GM19324 (cell line): ENCODE measurements around the gene TM7SF2.

Experiments
- ATAC-seq: cut with Tn5 transposase; IDR thresholded peaks from one replicate; pipeline ENCODE4 v1.9.1; 2021; ENCODE audit warnings: mild to moderate bottlenecking, moderate library complexity; ENCODE audit not compliant: unreplicated experiment, low FRiP score

The TM7SF2 gene

DNA sequence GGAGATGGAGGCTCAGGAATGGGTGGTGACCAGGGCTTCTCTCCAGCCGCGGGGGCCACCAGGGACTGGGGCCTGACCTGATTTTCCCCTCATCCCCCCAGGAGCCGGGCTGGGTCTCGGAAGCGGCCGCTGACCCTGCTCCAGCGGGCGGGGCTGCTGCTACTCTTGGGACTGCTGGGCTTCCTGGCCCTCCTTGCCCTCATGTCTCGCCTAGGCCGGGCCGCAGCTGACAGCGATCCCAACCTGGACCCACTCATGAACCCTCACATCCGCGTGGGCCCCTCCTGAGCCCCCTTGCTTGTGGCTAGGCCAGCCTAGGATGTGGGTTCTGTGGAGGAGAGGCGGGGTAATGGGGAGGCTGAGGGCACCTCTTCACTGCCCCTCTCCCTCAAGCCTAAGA lies 23.8 kb upstream of the TM7SF2 start:
- no peak for ATAC-seq

DNA sequence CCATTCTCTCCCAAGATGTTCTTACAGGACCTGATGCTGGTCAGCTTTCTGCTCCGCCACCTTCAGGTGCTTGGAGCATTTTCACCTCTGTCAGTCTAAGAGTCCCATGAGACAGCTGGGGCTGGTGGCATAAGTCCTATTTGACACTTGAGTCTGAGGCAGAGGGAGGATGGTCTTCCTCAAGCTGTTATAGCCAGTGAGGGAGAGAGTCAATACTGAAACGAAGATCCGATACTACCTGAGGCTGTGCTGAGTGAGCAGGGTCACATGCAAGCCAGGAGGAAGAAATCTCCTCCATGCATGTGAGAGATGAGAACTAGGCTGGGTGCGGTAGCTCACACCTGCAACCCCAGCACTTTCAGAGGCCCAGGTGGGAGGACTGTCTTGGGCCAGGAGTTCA lies 22.1 kb upstream of the TM7SF2 start:
- no peak for ATAC-seq

DNA sequence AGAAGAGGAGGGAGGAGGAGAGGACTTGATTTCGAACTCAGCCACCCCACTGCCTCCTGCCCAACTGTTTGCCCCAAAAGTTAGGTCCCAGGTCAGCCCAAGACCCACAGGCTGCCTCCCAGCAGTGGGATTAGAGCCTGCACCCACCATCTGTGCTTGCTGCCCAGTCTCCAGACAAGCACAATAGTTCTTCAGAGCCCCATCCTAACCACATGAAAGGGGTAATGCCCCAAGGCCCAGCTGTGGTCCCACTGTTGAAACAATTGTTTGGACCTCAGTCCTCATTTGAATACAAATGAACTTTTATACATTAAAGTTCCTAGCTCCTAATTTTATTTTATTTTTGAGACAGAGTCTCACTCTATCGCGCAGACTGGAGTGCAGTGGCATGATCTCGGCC lies 21.0 kb upstream of the TM7SF2 start:
- no peak for ATAC-seq

DNA sequence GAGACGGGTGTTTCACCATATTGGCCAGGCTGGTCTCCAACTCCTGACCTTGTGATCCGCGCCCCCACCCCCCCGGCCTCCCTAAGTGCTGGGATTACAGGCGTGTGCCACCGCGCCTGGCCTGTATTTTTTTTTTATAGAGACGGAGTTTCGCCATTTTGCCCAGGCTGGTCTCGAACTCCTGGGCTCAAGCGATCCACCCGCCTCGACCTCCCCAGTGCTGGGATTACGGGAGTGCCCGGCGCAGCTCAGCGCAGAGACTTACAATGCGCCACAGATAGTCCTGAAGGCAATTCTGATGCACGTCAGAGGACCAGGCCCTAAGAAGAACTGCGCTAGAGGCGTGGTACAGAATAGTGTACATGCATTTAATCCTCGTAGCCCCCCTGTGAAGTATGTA lies 16.2 kb upstream of the TM7SF2 start:
- ATAC-seq, result no peak

DNA sequence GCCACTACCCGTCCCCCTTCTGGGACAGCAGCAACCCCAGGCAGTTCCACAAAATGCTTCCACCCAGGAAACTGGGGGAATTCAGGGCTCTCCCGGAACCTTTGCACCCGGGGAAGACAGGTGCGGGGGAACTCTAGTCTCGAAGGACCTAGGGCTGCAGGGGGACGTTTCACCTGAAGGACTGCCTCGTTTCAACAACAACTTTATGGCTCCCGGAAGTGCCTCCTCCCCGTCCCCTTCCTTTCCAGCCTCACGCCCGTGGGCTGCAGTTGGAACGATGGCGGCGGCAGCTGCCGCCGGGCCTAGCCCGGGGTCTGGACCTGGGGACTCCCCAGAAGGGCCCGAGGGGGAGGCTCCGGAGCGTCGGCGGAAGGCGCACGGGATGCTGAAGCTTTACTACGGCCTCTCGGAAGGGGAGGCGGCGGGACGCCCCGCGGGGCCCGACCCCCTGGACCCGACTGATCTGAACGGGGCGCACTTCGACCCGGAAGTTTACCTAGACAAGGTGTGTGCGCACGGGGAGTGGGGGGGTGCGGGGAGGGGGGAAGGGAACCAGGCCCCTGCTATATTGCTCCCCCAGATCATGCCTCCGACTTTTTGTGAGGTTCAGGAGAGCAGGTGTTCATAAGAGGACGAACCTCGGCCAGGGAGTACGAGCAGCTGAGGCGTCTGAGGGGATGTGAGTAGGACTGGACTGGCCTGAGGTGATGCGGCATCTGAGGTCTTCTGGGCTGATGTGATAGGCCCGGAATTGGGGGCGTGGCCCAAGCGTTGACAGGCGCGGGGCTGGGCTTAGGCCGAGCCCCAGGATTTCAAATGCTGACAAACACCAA lies 15.5 kb upstream of the TM7SF2 start, which contains the start of gene VPS51:
Gene VPS51 (plus strand): TSS at position 241 of the 833 bp plus-strand sequence. CDS start 37 bp downstream, at position 278.
- peak; percentile 86 for ATAC-seq

DNA sequence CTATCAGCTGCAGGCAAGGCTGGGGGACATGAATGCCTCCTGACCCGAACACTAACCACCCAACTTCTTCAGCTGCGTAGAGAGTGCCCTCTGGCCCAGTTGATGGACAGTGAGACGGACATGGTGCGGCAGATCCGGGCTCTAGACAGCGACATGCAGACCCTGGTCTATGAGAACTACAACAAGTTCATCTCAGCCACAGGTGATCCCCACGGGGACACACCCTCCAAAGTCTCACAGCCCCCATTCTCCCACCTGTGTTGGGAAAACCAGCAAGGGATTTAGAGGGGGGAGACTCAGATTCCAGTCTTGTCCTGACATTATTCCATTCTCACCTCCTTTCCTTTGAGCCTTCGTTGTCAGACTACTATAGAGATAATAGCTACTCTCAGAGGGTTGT lies 14.7 kb upstream of the TM7SF2 start:
- no peak for ATAC-seq

DNA sequence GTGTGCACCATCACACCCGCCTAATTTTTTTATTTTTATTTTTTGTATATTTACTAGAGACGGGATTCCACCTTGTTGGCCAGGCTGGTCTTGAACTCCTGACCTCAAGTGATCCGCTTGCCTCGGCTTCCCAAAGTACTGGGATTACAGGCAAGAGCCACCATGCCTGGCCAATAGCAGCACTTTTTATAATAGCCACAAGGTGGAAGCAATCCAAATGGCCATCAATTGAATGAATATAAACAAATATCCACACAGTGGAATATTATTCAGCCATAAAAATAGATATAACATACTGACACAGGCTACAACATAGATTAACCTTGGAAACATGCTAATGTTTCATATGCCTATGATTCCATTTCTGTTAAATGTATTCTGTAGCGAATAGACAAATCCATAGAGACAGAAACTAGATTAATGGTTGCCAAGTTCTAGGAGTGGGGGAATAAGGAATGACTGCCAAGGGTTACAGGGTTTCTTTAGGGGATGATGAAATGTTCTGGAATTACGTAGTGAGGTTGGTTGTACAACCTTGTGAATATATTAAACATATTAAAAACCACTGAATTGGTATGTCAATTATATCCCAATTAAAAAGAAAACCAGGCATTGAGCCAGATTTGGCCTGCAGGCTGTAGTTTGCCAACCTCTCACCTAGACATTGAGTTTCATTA lies 10.9 kb upstream of the TM7SF2 start:
- ATAC-seq, result no peak

DNA sequence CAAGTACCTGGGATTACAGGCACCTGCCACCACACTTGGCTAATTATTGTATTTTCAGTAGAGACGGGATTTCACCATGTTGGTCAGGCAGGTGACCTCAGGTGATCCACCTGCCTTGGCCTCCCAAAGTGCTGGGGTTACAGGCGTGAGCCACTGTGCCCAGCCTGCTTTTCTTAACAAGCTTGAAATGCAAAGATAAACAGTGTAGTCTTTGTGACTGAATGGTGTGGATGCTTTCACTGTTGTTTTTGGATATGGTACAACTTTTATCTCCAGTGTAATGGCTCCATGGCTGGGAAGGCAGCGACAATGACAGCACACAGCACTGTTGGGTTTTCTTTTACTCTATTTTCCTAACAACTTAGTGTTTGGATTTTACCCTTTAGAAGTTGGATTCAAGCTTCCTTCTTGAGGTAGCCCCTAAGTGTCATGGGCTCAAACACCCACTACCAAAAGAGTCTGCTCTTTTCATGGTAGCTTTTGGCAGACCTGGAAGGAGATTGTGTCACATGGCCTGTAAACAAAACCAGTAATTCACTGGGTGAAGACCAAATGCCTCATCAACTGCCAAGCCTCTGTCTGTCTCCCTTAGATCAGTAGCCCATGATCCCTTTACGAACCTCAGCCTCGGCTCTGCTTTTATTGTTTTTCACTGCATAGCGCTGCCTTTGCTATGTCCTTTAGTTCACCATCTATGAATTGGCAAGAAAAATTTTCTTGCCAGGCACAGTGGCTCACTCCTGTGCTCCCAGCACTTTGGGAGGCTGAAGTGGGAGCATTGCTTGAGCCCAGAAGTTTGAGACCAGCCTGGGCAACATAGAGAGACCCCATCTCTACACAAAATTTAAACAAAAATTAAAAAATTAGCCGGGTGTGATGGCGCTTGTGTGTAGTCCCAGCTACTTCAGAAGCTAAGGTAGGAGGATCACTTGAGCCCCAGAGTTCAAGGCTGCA lies 9.3 kb upstream of the TM7SF2 start:
- no peak for ATAC-seq

DNA sequence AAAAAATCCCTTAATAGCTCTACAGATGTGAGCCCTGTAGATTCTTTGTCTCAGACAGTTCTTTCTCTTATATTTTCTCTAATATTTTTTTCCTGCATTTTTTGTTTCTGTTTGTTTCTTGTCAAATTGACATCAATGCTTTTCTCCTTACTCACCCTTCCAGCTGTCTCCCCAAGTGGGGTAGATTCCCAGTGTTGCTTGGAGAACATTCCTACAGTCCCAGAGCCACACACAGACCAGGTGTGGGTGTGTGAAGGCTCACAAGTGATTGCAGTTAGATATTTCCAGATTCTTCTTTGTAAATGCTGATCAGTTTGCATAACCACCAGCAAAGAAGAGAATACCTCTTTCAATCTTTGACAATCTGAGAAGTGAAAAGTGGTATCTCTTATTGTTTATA lies 8.2 kb upstream of the TM7SF2 start:
- no peak for ATAC-seq

DNA sequence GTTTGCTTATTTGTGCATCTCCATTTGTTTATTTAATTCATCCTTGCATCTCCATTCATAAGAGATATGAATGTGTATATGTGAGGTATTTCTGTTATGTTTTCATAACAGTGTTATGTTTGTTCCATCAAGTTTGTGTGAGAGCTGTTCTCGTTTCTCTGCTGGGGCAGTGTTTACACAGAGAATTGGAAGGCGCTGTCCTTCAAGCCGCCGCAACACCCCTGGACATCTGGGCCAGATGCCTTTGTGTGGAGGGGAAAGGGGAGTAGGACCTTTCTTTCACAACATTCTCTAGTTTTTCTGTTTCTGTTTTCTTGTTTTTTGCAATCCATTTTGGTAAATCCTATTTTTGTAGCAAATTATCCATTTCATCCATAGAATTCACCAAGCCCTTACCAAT lies 7.0 kb upstream of the TM7SF2 start:
- no peak for ATAC-seq

DNA sequence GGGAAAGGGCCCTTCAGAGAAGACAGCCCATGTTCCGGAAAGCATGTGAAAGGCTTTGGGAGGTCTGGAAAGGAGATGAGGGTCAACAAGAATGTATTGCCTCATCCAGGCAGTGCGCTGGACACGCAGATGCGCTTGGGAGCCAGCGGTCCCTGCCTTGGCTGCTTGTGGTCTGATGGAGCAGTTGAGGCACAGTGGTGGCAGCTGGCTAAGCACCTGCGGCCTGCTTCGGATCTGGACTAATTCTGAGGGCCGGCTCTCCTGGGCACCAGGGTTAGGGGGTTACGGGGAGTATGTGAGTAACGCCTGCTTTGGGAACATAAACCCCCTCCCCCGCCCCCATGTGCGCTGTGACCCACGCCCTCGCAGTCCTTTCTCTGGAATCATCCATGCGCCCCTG lies 4.6 kb upstream of the TM7SF2 start:
- ATAC-seq, result no peak

DNA sequence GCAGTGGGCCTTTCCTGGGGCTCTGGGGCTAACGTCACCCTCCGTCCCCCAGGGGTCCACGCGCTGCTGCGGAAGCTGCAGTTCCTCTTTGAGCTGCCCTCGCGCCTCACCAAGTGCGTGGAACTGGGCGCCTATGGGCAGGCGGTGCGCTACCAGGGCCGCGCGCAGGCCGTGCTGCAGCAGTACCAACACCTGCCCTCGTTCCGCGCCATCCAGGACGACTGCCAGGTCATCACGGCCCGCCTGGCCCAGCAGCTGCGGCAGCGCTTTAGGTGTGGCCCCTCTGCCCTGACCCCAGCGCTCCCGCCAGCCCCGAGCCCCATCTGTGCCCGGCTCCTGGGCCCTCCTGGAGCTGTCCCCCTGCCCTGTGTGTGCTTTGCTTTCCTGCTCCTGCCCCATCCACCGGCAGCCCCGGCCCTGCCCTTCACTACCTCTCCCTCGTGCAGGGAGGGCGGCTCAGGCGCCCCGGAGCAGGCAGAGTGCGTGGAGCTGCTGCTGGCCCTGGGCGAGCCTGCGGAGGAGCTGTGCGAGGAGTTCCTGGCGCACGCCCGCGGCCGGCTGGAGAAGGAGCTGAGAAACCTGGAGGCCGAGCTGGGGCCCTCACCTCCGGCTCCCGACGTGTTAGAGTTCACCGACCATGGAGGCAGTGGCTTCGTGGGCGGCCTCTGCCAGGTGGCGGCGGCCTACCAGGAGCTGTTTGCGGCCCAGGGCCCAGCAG lies 3.8 kb upstream of the TM7SF2 start:
- no peak for ATAC-seq

DNA sequence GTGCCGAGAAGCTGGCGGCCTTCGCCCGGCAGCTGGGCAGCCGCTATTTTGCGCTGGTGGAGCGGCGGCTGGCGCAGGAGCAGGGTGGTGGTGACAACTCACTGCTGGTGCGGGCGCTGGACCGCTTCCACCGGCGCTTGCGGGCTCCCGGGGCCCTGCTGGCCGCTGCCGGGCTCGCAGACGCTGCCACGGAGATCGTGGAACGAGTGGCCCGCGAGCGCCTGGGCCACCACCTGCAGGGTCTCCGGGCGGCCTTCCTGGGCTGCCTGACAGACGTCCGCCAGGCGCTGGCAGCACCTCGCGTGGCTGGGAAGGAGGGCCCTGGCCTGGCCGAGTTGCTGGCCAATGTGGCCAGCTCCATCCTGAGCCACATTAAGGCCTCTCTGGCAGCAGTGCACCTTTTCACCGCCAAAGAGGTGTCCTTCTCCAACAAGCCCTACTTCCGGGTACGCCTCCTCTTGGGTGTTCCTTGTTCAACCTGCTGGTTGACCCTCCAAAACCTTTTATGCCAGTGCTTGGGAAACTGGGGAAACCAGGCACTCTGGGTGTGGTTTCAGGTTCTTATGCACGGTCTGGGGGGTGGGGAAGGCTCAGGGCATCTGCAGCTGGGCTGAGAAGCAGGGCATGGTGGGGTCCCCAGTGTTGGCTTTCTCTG lies 3.1 kb upstream of the TM7SF2 start:
- ATAC-seq, result no peak

DNA sequence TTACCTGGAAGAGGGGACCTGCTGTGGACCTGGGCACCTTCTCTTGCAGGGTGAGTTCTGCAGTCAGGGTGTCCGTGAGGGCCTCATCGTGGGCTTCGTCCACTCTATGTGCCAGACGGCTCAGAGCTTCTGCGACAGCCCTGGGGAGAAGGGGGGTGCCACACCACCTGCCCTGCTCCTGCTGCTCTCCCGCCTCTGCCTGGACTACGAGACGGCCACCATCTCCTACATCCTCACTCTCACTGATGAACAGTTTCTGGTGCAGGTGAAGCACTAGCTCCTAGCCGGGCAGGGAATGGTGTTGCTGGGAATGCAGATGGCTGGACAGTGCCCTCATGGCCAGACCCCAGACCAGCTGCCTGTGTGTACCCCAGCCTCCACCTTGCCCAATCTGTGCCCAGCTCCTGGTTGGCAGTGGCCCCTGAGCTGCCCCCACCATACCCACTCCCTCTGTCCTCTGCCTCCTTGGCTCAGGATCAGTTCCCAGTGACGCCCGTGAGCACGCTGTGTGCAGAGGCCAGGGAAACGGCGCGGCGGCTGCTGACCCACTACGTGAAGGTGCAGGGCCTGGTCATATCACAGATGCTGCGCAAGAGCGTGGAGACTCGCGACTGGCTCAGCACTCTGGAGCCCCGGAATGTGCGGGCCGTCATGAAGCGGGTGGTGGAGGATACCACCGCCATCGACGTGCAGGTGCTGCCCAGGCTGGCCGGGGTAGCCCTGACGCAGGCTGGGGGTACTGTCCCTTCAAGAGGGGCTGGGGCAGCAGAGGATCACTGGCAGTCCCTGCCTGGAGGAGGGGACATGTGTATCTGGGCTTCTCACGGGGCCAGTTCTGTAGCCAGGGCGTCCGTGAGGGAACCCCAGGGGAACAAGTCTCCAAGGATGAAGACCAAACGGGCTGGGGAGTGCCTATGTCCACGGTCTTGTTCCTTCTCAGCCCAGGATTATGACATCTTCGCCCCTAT lies 2.2 kb upstream of the TM7SF2 start:
- no peak for ATAC-seq

DNA sequence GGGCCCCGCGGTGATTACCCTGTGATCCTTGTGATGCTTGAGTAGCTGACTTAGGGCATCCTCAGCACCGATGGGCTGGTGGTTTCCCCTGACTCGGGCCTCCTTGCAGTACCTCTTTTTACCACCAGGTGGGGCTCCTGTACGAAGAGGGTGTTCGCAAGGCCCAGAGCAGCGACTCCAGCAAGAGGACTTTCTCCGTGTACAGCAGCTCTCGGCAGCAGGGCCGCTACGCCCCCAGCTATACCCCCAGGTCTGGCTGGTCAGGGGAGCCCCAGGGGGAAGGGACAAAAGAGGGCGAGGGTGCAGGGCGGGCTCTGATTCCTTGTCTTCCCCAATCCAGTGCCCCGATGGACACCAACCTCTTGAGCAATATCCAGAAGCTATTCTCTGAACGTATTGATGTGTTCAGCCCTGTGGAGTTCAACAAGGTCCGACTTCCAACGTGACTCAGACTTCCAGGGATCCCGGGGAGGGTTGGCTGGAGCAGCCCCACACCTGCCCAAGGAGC lies 1.3 kb upstream of the TM7SF2 start:
- ATAC-seq, result no peak

DNA sequence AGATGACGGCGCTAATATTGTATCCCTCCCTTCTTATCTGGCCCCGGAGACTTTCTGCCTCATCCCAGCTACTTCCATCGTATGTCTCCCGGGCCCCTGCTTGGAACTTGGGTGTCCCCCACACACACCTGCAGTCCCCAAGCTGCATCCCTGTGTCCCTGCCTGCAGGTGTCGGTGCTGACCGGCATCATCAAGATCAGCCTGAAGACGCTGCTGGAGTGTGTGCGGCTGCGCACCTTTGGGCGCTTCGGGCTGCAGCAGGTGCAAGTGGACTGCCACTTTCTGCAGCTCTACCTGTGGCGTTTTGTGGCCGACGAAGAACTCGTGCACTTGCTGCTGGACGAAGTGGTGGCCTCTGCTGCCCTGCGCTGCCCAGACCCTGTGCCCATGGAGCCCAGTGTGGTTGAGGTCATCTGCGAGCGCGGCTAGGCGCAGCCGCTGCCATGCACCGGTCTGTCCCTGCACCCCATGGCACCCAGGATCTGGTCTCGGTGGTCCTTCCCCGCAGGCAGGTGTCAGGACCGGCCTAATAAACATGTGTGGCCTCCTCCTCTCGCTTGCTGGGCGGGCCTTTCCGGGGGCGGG lies 421 bp upstream of the TM7SF2 start:
- no peak for ATAC-seq

DNA sequence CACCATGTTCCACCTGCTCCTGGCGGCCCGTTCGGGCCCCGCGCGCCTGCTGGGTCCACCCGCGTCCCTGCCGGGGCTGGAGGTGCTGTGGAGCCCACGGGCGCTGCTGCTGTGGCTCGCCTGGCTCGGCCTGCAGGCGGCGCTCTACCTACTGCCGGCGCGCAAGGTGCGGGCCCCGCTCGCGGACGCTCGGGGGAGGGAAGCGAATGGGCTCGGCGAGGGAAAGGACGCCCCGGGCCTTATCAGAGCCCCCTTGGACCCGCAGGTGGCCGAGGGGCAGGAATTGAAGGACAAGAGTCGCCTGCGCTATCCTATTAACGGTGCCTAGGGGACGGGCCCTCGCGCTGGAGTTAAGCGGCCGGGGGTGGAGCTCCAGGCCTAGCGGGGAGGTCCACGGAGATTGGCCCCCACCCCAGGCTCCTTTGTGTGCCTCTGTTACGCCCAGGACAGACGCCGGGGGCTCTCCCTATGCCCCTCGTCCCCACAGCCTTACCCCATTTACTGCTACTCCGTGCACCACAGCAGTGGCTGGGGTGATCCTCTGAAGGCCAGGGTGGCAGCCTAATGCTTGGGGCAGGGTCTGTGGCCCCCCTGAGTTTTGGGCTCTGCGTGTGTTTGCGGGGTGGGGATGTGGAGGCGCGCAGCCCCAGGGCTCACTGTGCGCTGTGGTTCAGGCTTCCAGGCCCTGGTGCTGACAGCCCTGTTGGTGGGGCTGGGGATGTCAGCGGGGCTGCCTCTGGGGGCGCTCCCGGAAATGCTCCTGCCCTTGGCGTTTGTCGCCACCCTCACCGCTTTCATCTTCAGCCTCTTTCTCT lies 1.1 kb downstream of the TM7SF2 start:
- no peak for ATAC-seq
